Activated CD4-positive, alpha-beta T cell treated with anti-CD3 and anti-CD28 coated beads for 36 hours (primary cell): ENCODE measurements around the gene SAMD1. TPM values are rescaled to one million over a fixed set of nuclear protein-coding genes. Genes with fewer than 3 reads are reported as not detected.
A peak's percentile ranks its signal among the peaks of the same experiment; 100 is the strongest.

ENCODE experiments used
- ATAC-seq: fragments of 200-7000 bp; cut with Tn5 transposase; one replicate; pipeline ENCODE4 v1.10.0; 2021; ENCODE audit warnings: mild to moderate bottlenecking, moderate library complexity
- CTCF ChIA-PET: fragments of 350-600 bp; sonication (Branson Sonifier 250); formaldehyde crosslinking; loops from one replicate; lab custom pipeline; 2021; ENCODE audit warnings: antibody characterized with exemption; lab: Charles Lee
- POLR2A ChIA-PET: fragments of 350-600 bp; sonication (Branson Sonifier 250); formaldehyde crosslinking; loops from one replicate; lab custom pipeline; 2021; ENCODE audit warnings: antibody characterized with exemption, inconsistent platforms; lab: Charles Lee
- DNase-seq: peaks from one replicate; pipeline ENCODE4 v3.0.0-alpha.2; 2020
- H3K27ac Mint-ChIP-seq: one replicate; pipeline ENCODE4 v1.8.0; 2021; ENCODE audit warnings: mixed read lengths
- H3K27me3 Mint-ChIP-seq: one replicate; pipeline ENCODE4 v1.8.0; 2021; ENCODE audit warnings: mixed read lengths
- H3K36me3 Mint-ChIP-seq: one replicate; pipeline ENCODE4 v1.8.0; 2021; ENCODE audit warnings: low read depth, mixed read lengths
- H3K4me1 Mint-ChIP-seq: one replicate; pipeline ENCODE4 v1.8.0; 2021; ENCODE audit warnings: mixed read lengths
- H3K4me3 Mint-ChIP-seq: one replicate; pipeline ENCODE4 v1.8.0; 2021; ENCODE audit warnings: mild to moderate bottlenecking, moderate library complexity, mixed read lengths
- H3K9me3 Mint-ChIP-seq: one replicate; pipeline ENCODE4 v1.8.0; 2021; ENCODE audit warnings: low read depth, mixed read lengths
- intact Hi-C, 2 experiments: fragments of 100-400 bp; cut with DNase I in 1 of 2; cut with micrococcal nuclease in 1 of 2; formaldehyde crosslinking; loops; one replicate each; pipeline versions ENCODE4 v1.14.2 to v1.15.1; 2022 to 2024; cut with DNase I, micrococcal nuclease
- total RNA-seq, 2 experiments: library from RNA; stranded (reverse); gene quantifications; one replicate each; pipeline ENCODE4 v1.2.3, GENCODE V29; 2021

The SAMD1 gene
- total RNA-seq, 2 experiments from 2014 or later = 72.9 to 73.8 TPM

GRCh38 chr19:14102102-14102696, 11.6 kb upstream of the SAMD1 start:
- no peak overlapping the region for H3K27ac Mint-ChIP-seq
- H3K4me1 Mint-ChIP-seq = no peaks in the 10 kb centered on the region
- POLR2A ChIA-PET = no interaction called here
- H3K36me3 Mint-ChIP-seq = peaks cover 12% of the 10 kb centered on the region
- CTCF ChIA-PET = interaction anchor here (0.8 to 1.9 kb wide), 2 partner anchors 11 to 14 kb away, joined by 3 to 5 read pairs; no protein-coding TSS in a partner anchor
- intact Hi-C loops = no loop called here
- H3K4me3 Mint-ChIP-seq = no peak overlapping the region
- H3K27me3 Mint-ChIP-seq = no peaks in the 10 kb centered on the region
- ATAC-seq = no peak
- DNase-seq = no peak
- H3K9me3 Mint-ChIP-seq = no peaks in the 10 kb centered on the region

GRCh38 chr19:14101003-14101545, 10.5 kb upstream of the SAMD1 start:
- H3K27ac Mint-ChIP-seq = no peak overlapping the region
- no peaks in the 10 kb centered on the region for H3K4me1 Mint-ChIP-seq
- ChIA-PET POLR2A (no interaction called here), CTCF (interaction anchor here (0.6 to 1.9 kb wide), 2 partner anchors 15 to 24 kb away, joined by 3 to 5 read pairs; no protein-coding TSS in a partner anchor)
- intact Hi-C loops = no loop called here
- ATAC-seq (no peak), DNase-seq (no peak)
- no peaks in the 10 kb centered on the region for H3K27me3 Mint-ChIP-seq
- H3K4me3 Mint-ChIP-seq = no peak overlapping the region
- peaks cover 15% of the 10 kb centered on the region for H3K36me3 Mint-ChIP-seq
- no peaks in the 10 kb centered on the region for H3K9me3 Mint-ChIP-seq

- intact Hi-C loops = no loop called here
- Mint-ChIP-seq H3K4me3 (no peak overlapping the region), H3K9me3 (peaks cover 9% of the 10 kb centered on the region), H3K27ac (no peak overlapping the region), H3K27me3 (no peaks in the 10 kb centered on the region), H3K36me3 (peaks cover 15% of the 10 kb centered on the region), H3K4me1 (peaks cover 3% of the 10 kb centered on the region)
- DNase-seq (no peak), ATAC-seq (no peak)
- CTCF ChIA-PET = no interaction called here
- POLR2A ChIA-PET = no interaction called here
Measured at GRCh38 chr19:14097532-14098151, 7.1 kb upstream of the SAMD1 start.

GRCh38 chr19:14096272-14096992, 5.9 kb upstream of the SAMD1 start:
- Mint-ChIP-seq H3K4me3 (no peak overlapping the region), H3K27me3 (no peaks in the 10 kb centered on the region), H3K36me3 (peaks cover 19% of the 10 kb centered on the region), H3K4me1 (peaks cover 10% of the 10 kb centered on the region), H3K27ac (no peak overlapping the region), H3K9me3 (peaks cover 9% of the 10 kb centered on the region)
- POLR2A ChIA-PET = no interaction called here
- no peak for DNase-seq
- CTCF ChIA-PET = interaction anchor here (0.6 to 1.1 kb wide), 4 partner anchors 15 to 388 kb away, joined by 3 read pairs; no protein-coding TSS in a partner anchor
- intact Hi-C loops = no loop called here
- ATAC-seq = no peak

- peaks cover 9% of the 10 kb centered on the region for H3K9me3 Mint-ChIP-seq
- intact Hi-C loops = loop anchor here (5.0 kb wide), 2 partner anchors 42 to 933 kb away; partner anchors contain the start of gene ASF1B (in 1 of the 2)
- H3K4me3 Mint-ChIP-seq = no peak overlapping the region
- POLR2A ChIA-PET = no interaction called here
- H3K36me3 Mint-ChIP-seq = peaks cover 16% of the 10 kb centered on the region
- CTCF ChIA-PET = interaction anchor here (0.8 to 1.5 kb wide), 5 partner anchors 14 to 215 kb away, joined by 3 to 5 read pairs (median 4); partner anchors contain the start of gene ASF1B
- H3K27me3 Mint-ChIP-seq = no peaks in the 10 kb centered on the region
- H3K4me1 Mint-ChIP-seq = peaks cover 10% of the 10 kb centered on the region
- DNase-seq (no peak), ATAC-seq (no peak)
- H3K27ac Mint-ChIP-seq = peak overlapping the region; percentile 47
Measured at GRCh38 chr19:14094854-14095253, 4.3 kb upstream of the SAMD1 start.

- Mint-ChIP-seq H3K27me3 (no peaks in the 10 kb centered on the region), H3K27ac (no peak overlapping the region), H3K36me3 (peaks cover 26% of the 10 kb centered on the region), H3K9me3 (peaks cover 9% of the 10 kb centered on the region), H3K4me1 (peaks cover 17% of the 10 kb centered on the region), H3K4me3 (no peak overlapping the region)
- DNase-seq (no peak), ATAC-seq (no peak)
- ChIA-PET POLR2A (no interaction called here), CTCF (interaction anchor here (0.8 to 1.5 kb wide), 4 partner anchors 15 to 100 kb away, joined by 4 to 8 read pairs (median 5); no protein-coding TSS in a partner anchor)
- intact Hi-C loops = loop anchor here (5.0 kb wide), 2 partner anchors 44 to 931 kb away; partner anchors contain the start of gene ASF1B (in 1 of the 2)
Measured at GRCh38 chr19:14093117-14093823, 2.7 kb upstream of the SAMD1 start.

- H3K27ac Mint-ChIP-seq = peak overlapping the region; percentile 98
- H3K4me1 Mint-ChIP-seq = peaks cover 20% of the 10 kb centered on the region
- intact Hi-C loops = loop anchor here (1.0 to 5.0 kb wide), 10 partner anchors 11 to 930 kb away; partner anchors contain the start of genes ASF1B (in 2 of the 2), PRKACA (in 2 of the 2) and DDX39A (in 1 of the 2)
- no peaks in the 10 kb centered on the region for H3K27me3 Mint-ChIP-seq
- ChIA-PET CTCF (interaction anchor here (0.6 to 1.6 kb wide), 8 partner anchors 10 to 344 kb away, joined by 3 to 5 read pairs (median 4); partner anchors contain the start of genes ASF1B and PRKACA), POLR2A (no interaction called here)
- peaks cover 32% of the 10 kb centered on the region for H3K36me3 Mint-ChIP-seq
- DNase-seq (peak; percentile 76), ATAC-seq (peak; percentile 7)
- H3K9me3 Mint-ChIP-seq = peaks cover 9% of the 10 kb centered on the region
- H3K4me3 Mint-ChIP-seq = peak overlapping the region; percentile 81
Measured at GRCh38 chr19:14091813-14092462, 1.4 kb upstream of the SAMD1 start.

GRCh38 chr19:14091081-14091812, 696 bp upstream of the SAMD1 start:
- Mint-ChIP-seq H3K36me3 (peaks cover 28% of the 10 kb centered on the region), H3K4me1 (peaks cover 20% of the 10 kb centered on the region), H3K27ac (peak overlapping the region; percentile 98), H3K9me3 (peaks cover 9% of the 10 kb centered on the region), H3K4me3 (peak overlapping the region; percentile 81), H3K27me3 (no peaks in the 10 kb centered on the region)
- intact Hi-C loops = loop anchor here (1.0 to 5.0 kb wide), 10 partner anchors 10 to 929 kb away; partner anchors contain the start of genes ASF1B (in 2 of the 2), PRKACA (in 2 of the 2) and DDX39A (in 1 of the 2)
- ChIA-PET POLR2A (no interaction called here), CTCF (interaction anchor here (0.6 to 1.6 kb wide), 7 partner anchors 9 to 343 kb away, joined by 3 to 5 read pairs (median 4); partner anchors contain the start of genes ASF1B and PRKACA)
- DNase-seq (peak; percentile 76), ATAC-seq (peak; percentile 75)

GRCh38 chr19:14089662-14090508, 666 bp downstream of the SAMD1 start:
- intact Hi-C loops = loop anchor here (1.0 to 5.0 kb wide), 6 partner anchors 9 to 928 kb away; partner anchors contain the start of genes ASF1B (in 1 of the 2), DDX39A (in 1 of the 2) and PRKACA (in 1 of the 2)
- Mint-ChIP-seq H3K4me3 (peak overlapping the region; percentile 81), H3K36me3 (peaks cover 30% of the 10 kb centered on the region), H3K27ac (peak overlapping the region; percentile 75), H3K27me3 (no peaks in the 10 kb centered on the region), H3K9me3 (peaks cover 9% of the 10 kb centered on the region), H3K4me1 (peaks cover 20% of the 10 kb centered on the region)
- DNase-seq (peak; percentile 71), ATAC-seq (peak; percentile 7)
- ChIA-PET CTCF (interaction anchor here (1.3 to 3.6 kb wide), 2 partner anchors 17 to 47 kb away, joined by 6 to 14 read pairs; partner anchors contain the start of genes ASF1B and MISP3), POLR2A (no interaction called here)
